Memory B cell (primary cell): ENCODE measurements around the gene PTPRD.
"Not testable (repeated sequence)": the region's sequence is repeated elsewhere in the genome, so short reads cannot be mapped to it uniquely, and the experiment has no call there.

Source experiments
- ATAC-seq: fragments of 150-1000 bp; cut with Tn5 transposase; 2 replicates; pipeline ENCODE4 v1.10.0; 2021; ENCODE audit warnings: low read depth, mild to moderate bottlenecking, moderate library complexity
- DNase-seq, 2 donors: peaks; one replicate each; pipeline ENCODE4 v3.0.0; 2022; ENCODE audit warnings: low spot score in 2 of 2
- H3K27ac Mint-ChIP-seq: one replicate; pipeline ENCODE4 v1.8.0; 2022; ENCODE audit warnings: mild to moderate bottlenecking, moderate library complexity, mixed read lengths
- H3K27me3 Mint-ChIP-seq: one replicate; pipeline ENCODE4 v1.8.0; 2022; ENCODE audit warnings: mixed read lengths
- H3K36me3 Mint-ChIP-seq: one replicate; pipeline ENCODE4 v1.8.0; 2022; ENCODE audit warnings: mild to moderate bottlenecking, mixed read lengths
- H3K4me1 Mint-ChIP-seq: one replicate; pipeline ENCODE4 v1.8.0; 2022; ENCODE audit warnings: mixed read lengths
- H3K4me3 Mint-ChIP-seq: one replicate; pipeline ENCODE4 v1.8.0; 2022; ENCODE audit warnings: mild to moderate bottlenecking, moderate library complexity, mixed read lengths
- H3K9me3 Mint-ChIP-seq: one replicate; pipeline ENCODE4 v1.8.0; 2022; ENCODE audit warnings: mixed read lengths

Gene PTPRD

GRCh38 chr9:9079473-9079872 is 1533.3 kb downstream of the PTPRD start:
- DNase-seq (no peak), ATAC-seq (no peak)
- Mint-ChIP-seq H3K36me3 (no peaks in the 10 kb centered on the region), H3K4me3 (no peak overlapping the region), H3K27ac (no peak overlapping the region), H3K9me3 (peaks cover 4% of the 10 kb centered on the region), H3K27me3 (no peaks in the 10 kb centered on the region), H3K4me1 (no peaks in the 10 kb centered on the region)

- H3K27me3 Mint-ChIP-seq, result no peaks in the 10 kb centered on the region
- DNase-seq (no peak), ATAC-seq (no peak)
- H3K27ac Mint-ChIP-seq, result no peak overlapping the region
- H3K36me3 Mint-ChIP-seq, result no peaks in the 10 kb centered on the region
- peaks cover 4% of the 10 kb centered on the region for H3K9me3 Mint-ChIP-seq
- no peaks in the 10 kb centered on the region for H3K4me1 Mint-ChIP-seq
- H3K4me3 Mint-ChIP-seq, result no peak overlapping the region
Measured at GRCh38 chr9:9078301-9078700, 1534.5 kb downstream of the PTPRD start.

GRCh38 chr9:9061627-9062026 is 1551.2 kb downstream of the PTPRD start:
- Mint-ChIP-seq H3K4me3 (no peak overlapping the region), H3K27ac (no peak overlapping the region), H3K36me3 (no peaks in the 10 kb centered on the region), H3K27me3 (no peaks in the 10 kb centered on the region), H3K9me3 (peaks cover 9% of the 10 kb centered on the region), H3K4me1 (no peaks in the 10 kb centered on the region)
- DNase-seq (no peak), ATAC-seq (no peak)

GRCh38 chr9:9054354-9054992 is 1558.3 kb downstream of the PTPRD start:
- H3K9me3 Mint-ChIP-seq, result peaks cover 6% of the 10 kb centered on the region
- no peak overlapping the region for H3K27ac Mint-ChIP-seq
- no peaks in the 10 kb centered on the region for H3K27me3 Mint-ChIP-seq

GRCh38 chr9:9045572-9045971 is 1567.2 kb downstream of the PTPRD start:
- ATAC-seq (no peak), DNase-seq (no peak)
- no peaks in the 10 kb centered on the region for H3K9me3 Mint-ChIP-seq
- no peaks in the 10 kb centered on the region for H3K4me1 Mint-ChIP-seq
- no peak overlapping the region for H3K27ac Mint-ChIP-seq
- H3K27me3 Mint-ChIP-seq, result no peaks in the 10 kb centered on the region
- no peaks in the 10 kb centered on the region for H3K36me3 Mint-ChIP-seq
- no peak overlapping the region for H3K4me3 Mint-ChIP-seq

More at GRCh38 chr9:9054354-9054992, 1558.3 kb downstream of the PTPRD start:
- no peak for DNase-seq
- no peak for ATAC-seq
- Mint-ChIP-seq H3K36me3 (no peaks in the 10 kb centered on the region), H3K4me1 (no peaks in the 10 kb centered on the region), H3K4me3 (no peak overlapping the region)

- Mint-ChIP-seq H3K36me3 (no peaks in the 10 kb centered on the region), H3K9me3 (no peaks in the 10 kb centered on the region), H3K27ac (no peak overlapping the region), H3K4me1 (no peaks in the 10 kb centered on the region), H3K27me3 (no peaks in the 10 kb centered on the region), H3K4me3 (no peak overlapping the region)
- DNase-seq, result no peak
- ATAC-seq, result no peak
Measured at GRCh38 chr9:9045072-9045471, 1567.7 kb downstream of the PTPRD start.

GRCh38 chr9:9043788-9044187 is 1569.0 kb downstream of the PTPRD start:
- H3K27ac Mint-ChIP-seq, ATAC-seq, DNase-seq, H3K4me3 Mint-ChIP-seq, H3K36me3 Mint-ChIP-seq, H3K4me1 Mint-ChIP-seq, H3K9me3 Mint-ChIP-seq, H3K27me3 Mint-ChIP-seq: not testable (repeated sequence)

- Mint-ChIP-seq H3K9me3 (no peaks in the 10 kb centered on the region), H3K27ac (no peak overlapping the region), H3K27me3 (no peaks in the 10 kb centered on the region), H3K4me1 (no peaks in the 10 kb centered on the region), H3K36me3 (no peaks in the 10 kb centered on the region), H3K4me3 (no peak overlapping the region)
- DNase-seq, result no peak
- no peak for ATAC-seq
Measured at GRCh38 chr9:9041756-9042155, 1571.0 kb downstream of the PTPRD start.

GRCh38 chr9:9033022-9033421 is 1579.8 kb downstream of the PTPRD start:
- Mint-ChIP-seq H3K9me3 (peaks cover 7% of the 10 kb centered on the region), H3K36me3 (no peaks in the 10 kb centered on the region), H3K27ac (no peak overlapping the region)

GRCh38 chr9:9016597-9016996 is 1596.2 kb downstream of the PTPRD start:
- Mint-ChIP-seq H3K36me3 (no peaks in the 10 kb centered on the region), H3K4me3 (no peak overlapping the region), H3K27me3 (no peaks in the 10 kb centered on the region), H3K27ac (no peak overlapping the region), H3K9me3 (peaks cover 4% of the 10 kb centered on the region), H3K4me1 (no peaks in the 10 kb centered on the region)
- no peak for DNase-seq
- no peak for ATAC-seq

More at GRCh38 chr9:9033022-9033421, 1579.8 kb downstream of the PTPRD start:
- Mint-ChIP-seq H3K27me3 (no peaks in the 10 kb centered on the region), H3K4me3 (no peak overlapping the region), H3K4me1 (no peaks in the 10 kb centered on the region)
- no peak for ATAC-seq
- DNase-seq, result no peak

GRCh38 chr9:9004810-9005209 is 1608.0 kb downstream of the PTPRD start:
- ATAC-seq, result no peak
- H3K27ac Mint-ChIP-seq, result no peak overlapping the region
- H3K36me3 Mint-ChIP-seq, result no peaks in the 10 kb centered on the region
- H3K4me1 Mint-ChIP-seq, result no peaks in the 10 kb centered on the region
- DNase-seq, result no peak
- H3K27me3 Mint-ChIP-seq, result no peaks in the 10 kb centered on the region
- H3K9me3 Mint-ChIP-seq, result peaks cover 2% of the 10 kb centered on the region
- H3K4me3 Mint-ChIP-seq, result no peak overlapping the region

- Mint-ChIP-seq H3K36me3 (no peaks in the 10 kb centered on the region), H3K4me3 (no peak overlapping the region), H3K4me1 (no peaks in the 10 kb centered on the region), H3K9me3 (peaks cover 2% of the 10 kb centered on the region), H3K27ac (no peak overlapping the region), H3K27me3 (no peaks in the 10 kb centered on the region)
- DNase-seq (no peak), ATAC-seq (no peak)
Measured at GRCh38 chr9:9002826-9003583, 1609.8 kb downstream of the PTPRD start.

GRCh38 chr9:8980496-8981013 is 1632.2 kb downstream of the PTPRD start:
- no peak overlapping the region for H3K4me3 Mint-ChIP-seq
- ATAC-seq (no peak), DNase-seq (no peak)

GRCh38 chr9:8978334-8978733 is 1634.5 kb downstream of the PTPRD start:
- no peaks in the 10 kb centered on the region for H3K4me1 Mint-ChIP-seq
- DNase-seq, result no peak
- H3K4me3 Mint-ChIP-seq, result no peak overlapping the region
- H3K27ac Mint-ChIP-seq, result no peak overlapping the region
- no peaks in the 10 kb centered on the region for H3K36me3 Mint-ChIP-seq
- ATAC-seq, result no peak
- H3K27me3 Mint-ChIP-seq, result no peaks in the 10 kb centered on the region
- no peaks in the 10 kb centered on the region for H3K9me3 Mint-ChIP-seq

More at GRCh38 chr9:8980496-8981013, 1632.2 kb downstream of the PTPRD start:
- H3K9me3 Mint-ChIP-seq, result no peaks in the 10 kb centered on the region
- H3K36me3 Mint-ChIP-seq, result no peaks in the 10 kb centered on the region
- no peak overlapping the region for H3K27ac Mint-ChIP-seq
- no peaks in the 10 kb centered on the region for H3K4me1 Mint-ChIP-seq
- no peaks in the 10 kb centered on the region for H3K27me3 Mint-ChIP-seq
